ENCODE results near the gene ABCB11. TPM values are rescaled to one million over a fixed set of nuclear protein-coding genes. Genes with fewer than 3 reads are reported as not detected.

Gene ABCB11
- total RNA-seq, 1 donor from 2014 or later: not detected

DNA sequence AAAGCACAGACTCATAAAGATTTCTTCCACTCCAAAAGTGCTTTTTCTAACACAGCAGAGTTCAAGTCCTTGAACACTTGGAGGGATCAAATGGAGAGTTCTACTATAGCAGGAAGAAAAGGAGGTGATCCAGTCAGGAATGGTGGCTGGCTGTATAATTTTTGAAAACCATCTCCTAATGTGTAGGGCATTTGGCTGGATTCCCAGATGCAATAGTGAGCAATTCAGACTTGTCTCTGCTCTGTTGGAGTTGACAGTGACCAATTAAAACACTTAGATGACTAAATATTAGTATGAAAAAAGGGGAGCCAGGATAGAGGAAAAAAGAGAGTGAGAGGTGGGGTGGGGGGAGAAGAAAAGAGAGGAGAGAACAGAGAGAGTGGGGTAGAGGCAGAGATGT lies 135.4 kb downstream of the ABCB11 start:
- Mint-ChIP-seq H3K27me3 (ENCODE audit: unreplicated experiment) (peaks cover 1% of the 10 kb centered on the region), H3K4me1 (ENCODE audit: low read depth, unreplicated experiment) (no peaks in the 10 kb centered on the region), H3K36me3 (ENCODE audit: unreplicated experiment) (no peaks in the 10 kb centered on the region), H3K9me3 (ENCODE audit: unreplicated experiment) (no peaks in the 10 kb centered on the region), H3K27ac (ENCODE audit: unreplicated experiment) (no peak overlapping the region), H3K4me3 (ENCODE audit: unreplicated experiment) (no peak overlapping the region)
- TF ChIP-seq, protein P1, sequence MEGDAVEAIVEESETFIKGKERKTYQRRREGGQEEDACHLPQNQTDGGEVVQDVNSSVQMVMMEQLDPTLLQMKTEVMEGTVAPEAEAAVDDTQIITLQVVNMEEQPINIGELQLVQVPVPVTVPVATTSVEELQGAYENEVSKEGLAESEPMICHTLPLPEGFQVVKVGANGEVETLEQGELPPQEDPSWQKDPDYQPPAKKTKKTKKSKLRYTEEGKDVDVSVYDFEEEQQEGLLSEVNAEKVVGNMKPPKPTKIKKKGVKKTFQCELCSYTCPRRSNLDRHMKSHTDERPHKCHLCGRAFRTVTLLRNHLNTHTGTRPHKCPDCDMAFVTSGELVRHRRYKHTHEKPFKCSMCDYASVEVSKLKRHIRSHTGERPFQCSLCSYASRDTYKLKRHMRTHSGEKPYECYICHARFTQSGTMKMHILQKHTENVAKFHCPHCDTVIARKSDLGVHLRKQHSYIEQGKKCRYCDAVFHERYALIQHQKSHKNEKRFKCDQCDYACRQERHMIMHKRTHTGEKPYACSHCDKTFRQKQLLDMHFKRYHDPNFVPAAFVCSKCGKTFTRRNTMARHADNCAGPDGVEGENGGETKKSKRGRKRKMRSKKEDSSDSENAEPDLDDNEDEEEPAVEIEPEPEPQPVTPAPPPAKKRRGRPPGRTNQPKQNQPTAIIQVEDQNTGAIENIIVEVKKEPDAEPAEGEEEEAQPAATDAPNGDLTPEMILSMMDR (IDR thresholded peaks at IDR 0.05; ENCODE audit: partially characterized antibody, unreplicated experiment): no peak
- no peak for DNase-seq

DNA sequence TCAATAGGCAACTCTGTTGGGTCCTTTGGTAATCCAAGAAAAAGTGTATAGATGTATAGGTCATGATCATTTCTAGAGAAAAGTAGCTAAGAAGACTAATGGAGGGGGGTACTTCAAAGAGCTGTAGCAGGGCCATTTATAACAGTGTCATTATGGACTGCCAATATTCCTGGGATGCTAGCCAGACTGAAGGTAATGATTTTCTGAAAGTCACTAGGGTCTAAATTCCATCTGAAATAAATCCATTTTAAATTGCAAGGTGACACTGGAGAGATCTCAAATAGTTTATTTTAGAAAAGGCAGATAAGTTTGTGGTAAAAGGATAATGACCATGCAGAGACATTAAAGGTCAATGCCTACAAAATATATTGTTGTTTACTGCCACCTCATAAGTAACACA lies 136.4 kb downstream of the ABCB11 start:
- H3K27me3 Mint-ChIP-seq (ENCODE audit: unreplicated experiment): no peaks in the 10 kb centered on the region
- TF ChIP-seq, protein P1 (IDR thresholded peaks at IDR 0.05; ENCODE audit: partially characterized antibody, unreplicated experiment): no peak
- peaks cover 5% of the 10 kb centered on the region for H3K4me1 Mint-ChIP-seq (ENCODE audit: low read depth, unreplicated experiment)

DNA sequence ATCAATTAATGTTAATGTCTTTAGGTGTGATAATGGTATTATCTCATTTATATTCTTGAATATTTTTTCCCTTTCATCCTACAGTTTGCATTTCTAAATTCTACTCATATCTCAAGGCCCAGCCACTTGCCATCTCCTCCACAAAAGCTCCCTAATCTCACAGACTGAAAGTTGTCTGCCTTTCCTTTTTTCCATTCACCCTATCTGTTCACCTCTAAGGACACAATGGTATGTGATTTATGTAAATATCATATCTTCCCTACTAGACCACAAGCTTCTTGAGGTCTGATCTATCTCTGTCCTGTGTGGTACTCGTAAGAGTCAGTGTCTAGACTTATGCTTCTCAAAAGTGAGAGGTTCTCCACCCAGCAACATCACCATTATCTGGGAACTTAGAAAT lies 137.0 kb downstream of the ABCB11 start:
- Mint-ChIP-seq H3K27me3 (ENCODE audit: unreplicated experiment) (no peaks in the 10 kb centered on the region), H3K4me3 (ENCODE audit: unreplicated experiment) (no peak overlapping the region), H3K9me3 (ENCODE audit: unreplicated experiment) (peaks cover 2% of the 10 kb centered on the region), H3K4me1 (ENCODE audit: low read depth, unreplicated experiment) (peaks cover 5% of the 10 kb centered on the region), H3K36me3 (ENCODE audit: unreplicated experiment) (no peaks in the 10 kb centered on the region), H3K27ac (ENCODE audit: unreplicated experiment) (no peak overlapping the region)
- TF ChIP-seq, protein P1 (IDR thresholded peaks at IDR 0.05; ENCODE audit: partially characterized antibody, unreplicated experiment): no peak
- DNase-seq: no peak

More for the DNA sequence above, 136.4 kb downstream of the ABCB11 start:
- no peak overlapping the region for H3K27ac Mint-ChIP-seq (ENCODE audit: unreplicated experiment)
- no peak for DNase-seq
- no peak overlapping the region for H3K4me3 Mint-ChIP-seq (ENCODE audit: unreplicated experiment)
- H3K36me3 Mint-ChIP-seq (ENCODE audit: unreplicated experiment): no peaks in the 10 kb centered on the region
- peaks cover 2% of the 10 kb centered on the region for H3K9me3 Mint-ChIP-seq (ENCODE audit: unreplicated experiment)

DNA sequence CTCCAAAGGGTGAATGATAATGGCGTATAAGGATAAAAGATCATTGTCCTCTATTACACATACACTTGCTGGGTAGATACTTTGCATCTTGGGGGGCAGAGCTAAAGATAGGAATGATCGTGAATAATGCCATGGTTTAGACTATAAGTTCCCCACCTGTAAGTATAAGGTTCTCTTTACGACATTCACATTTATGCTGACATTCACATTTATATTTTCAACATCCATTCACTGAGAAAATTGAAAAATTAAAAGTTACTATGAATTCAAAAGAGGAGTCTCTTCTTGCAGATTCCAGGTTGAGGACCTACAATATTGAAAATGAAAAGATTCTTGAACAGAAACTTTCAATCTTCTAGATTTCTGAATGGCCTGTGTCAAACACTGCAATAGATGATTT lies 138.8 kb downstream of the ABCB11 start:
- Mint-ChIP-seq H3K36me3 (ENCODE audit: unreplicated experiment) (no peaks in the 10 kb centered on the region), H3K27ac (ENCODE audit: unreplicated experiment) (no peak overlapping the region), H3K4me3 (ENCODE audit: unreplicated experiment) (no peak overlapping the region), H3K4me1 (ENCODE audit: low read depth, unreplicated experiment) (peaks cover 5% of the 10 kb centered on the region), H3K27me3 (ENCODE audit: unreplicated experiment) (no peaks in the 10 kb centered on the region), H3K9me3 (ENCODE audit: unreplicated experiment) (peaks cover 2% of the 10 kb centered on the region)
- TF ChIP-seq, protein P1 (IDR thresholded peaks at IDR 0.05; ENCODE audit: partially characterized antibody, unreplicated experiment): no peak
- DNase-seq: no peak

DNA sequence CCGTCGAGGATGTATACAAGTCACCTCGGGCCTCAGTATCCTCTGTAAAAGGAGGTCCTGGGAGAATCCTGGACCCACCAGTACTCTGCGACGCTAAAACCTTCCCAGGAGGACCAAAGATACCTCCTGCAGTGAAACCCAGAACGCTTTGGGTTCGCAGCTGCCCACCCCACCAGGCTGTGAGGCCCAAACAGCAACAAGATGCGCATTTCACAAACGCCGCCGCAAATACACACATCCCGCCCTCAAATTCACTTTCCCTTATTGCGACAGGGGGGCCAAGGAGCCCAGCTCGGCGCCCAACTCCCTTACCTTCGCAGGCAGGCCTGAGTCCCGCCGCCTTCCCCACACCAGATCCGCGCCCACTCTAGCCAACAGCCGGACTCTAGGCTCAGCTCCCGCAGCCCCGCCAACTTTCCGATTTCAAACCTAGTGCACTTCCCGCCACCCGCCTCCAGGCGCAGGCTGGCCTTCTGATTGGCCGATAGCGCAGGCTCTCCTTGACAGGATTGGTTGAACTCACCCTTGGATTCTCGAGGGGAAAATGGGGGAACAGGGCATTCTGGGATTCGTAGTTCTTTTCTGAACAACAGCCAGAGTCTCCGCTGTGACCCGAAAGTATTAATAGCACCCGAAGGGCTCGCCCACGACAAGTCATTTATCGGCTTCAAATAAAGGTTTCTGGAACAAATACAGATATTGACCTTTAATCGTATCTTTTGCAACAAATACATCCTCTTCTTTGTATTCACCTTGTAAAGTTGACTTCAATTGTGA lies 140.9 kb downstream of the ABCB11 start, which contains the start of gene SPC25:
Gene SPC25 (minus strand): TSS at position 425 of the 777 bp plus-strand sequence. CDS start 911 bp downstream, outside the sequence.
- peak within 1 kb of the TSS; percentile 99 for H3K4me3 Mint-ChIP-seq (ENCODE audit: unreplicated experiment)
- peak; percentile 90 for DNase-seq
- no peaks in the 10 kb centered on the region for H3K36me3 Mint-ChIP-seq (ENCODE audit: unreplicated experiment)
- H3K4me1 Mint-ChIP-seq (ENCODE audit: low read depth, unreplicated experiment): peaks cover 5% of the 10 kb centered on the region
- H3K9me3 Mint-ChIP-seq (ENCODE audit: unreplicated experiment): peaks cover 2% of the 10 kb centered on the region
- TF ChIP-seq, protein P1 (IDR thresholded peaks at IDR 0.05; ENCODE audit: partially characterized antibody, unreplicated experiment): peak; percentile 56
- no peaks in the 10 kb centered on the region for H3K27me3 Mint-ChIP-seq (ENCODE audit: unreplicated experiment)
- peak within 1 kb of the TSS; percentile 60 for H3K27ac Mint-ChIP-seq (ENCODE audit: unreplicated experiment)
